Inferior parietal cortex (tissue), 1 donor: Measurements from ENCODE around the gene FNDC3B.

Source experiments
- DNase-seq: peaks from one replicate; pipeline ENCODE4 v3.0.0-alpha.2; 2016; ENCODE audit errors: extremely low spot score

The FNDC3B gene

GRCh38 chr3:172333692-172334457, 294.5 kb downstream of the FNDC3B start:
- no peak for DNase-seq

GRCh38 chr3:172334671-172335207, 295.4 kb downstream of the FNDC3B start:
- DNase-seq = no peak

GRCh38 chr3:172339892-172340291, 300.5 kb downstream of the FNDC3B start:
- no peak for DNase-seq

- DNase-seq = no peak
Measured at GRCh38 chr3:172340583-172340982, 301.2 kb downstream of the FNDC3B start.

- peak; percentile 87 for DNase-seq
Measured at GRCh38 chr3:172341482-172342059, 302.2 kb downstream of the FNDC3B start.

- DNase-seq = no peak
Measured at GRCh38 chr3:172342097-172342659, 302.8 kb downstream of the FNDC3B start.

GRCh38 chr3:172343117-172343516, 303.7 kb downstream of the FNDC3B start:
- no peak for DNase-seq

GRCh38 chr3:172343979-172344378, 304.6 kb downstream of the FNDC3B start:
- DNase-seq = no peak

GRCh38 chr3:172346161-172346560, 306.8 kb downstream of the FNDC3B start:
- no peak for DNase-seq

- DNase-seq = no peak
Measured at GRCh38 chr3:172347895-172348679, 308.7 kb downstream of the FNDC3B start.

GRCh38 chr3:172351895-172352466, 312.6 kb downstream of the FNDC3B start:
- no peak for DNase-seq

GRCh38 chr3:172352786-172353185, 313.4 kb downstream of the FNDC3B start:
- DNase-seq = no peak

GRCh38 chr3:172354931-172355499, 315.6 kb downstream of the FNDC3B start:
- no peak for DNase-seq

- no peak for DNase-seq
Measured at GRCh38 chr3:172355836-172356235, 316.5 kb downstream of the FNDC3B start.

GRCh38 chr3:172356427-172356826, 317.0 kb downstream of the FNDC3B start:
- DNase-seq = no peak

GRCh38 chr3:172357850-172358754, 318.7 kb downstream of the FNDC3B start:
- no peak for DNase-seq

GRCh38 chr3:172359231-172359630, 319.9 kb downstream of the FNDC3B start:
- DNase-seq = no peak

- no peak for DNase-seq
Measured at GRCh38 chr3:172359996-172360395, 320.6 kb downstream of the FNDC3B start.

- no peak for DNase-seq
Measured at GRCh38 chr3:172362583-172362982, 323.2 kb downstream of the FNDC3B start.

GRCh38 chr3:172364374-172365027, 325.1 kb downstream of the FNDC3B start:
- no peak for DNase-seq
